Ovary (tissue), 10 donors: ENCODE results near the gene WASL. TPM values are rescaled to one million over a fixed set of nuclear protein-coding genes. Genes with fewer than 3 reads are reported as not detected.

ENCODE experiments used
- DNase-seq, 5 donors: peaks; one replicate each; pipeline ENCODE4 v3.0.0-alpha.2; 2019 to 2020
- H3K27ac ChIP-seq, 2 donors: fragments of 200-600 bp; one replicate each; pipeline versions ENCODE4 v1.5.1 to v1.8.0; 2019 to 2022
- H3K27me3 ChIP-seq: fragments of 200-600 bp; one replicate; pipeline ENCODE4 v1.8.0; 2022
- H3K36me3 ChIP-seq: fragments of 200-600 bp; sonication (generic); one replicate; pipeline ENCODE4 v1.5.1; 2019
- H3K4me1 ChIP-seq: one replicate; pipeline ENCODE4 v1.8.1; 2013; ENCODE audit warnings: mild to moderate bottlenecking, moderate library complexity; ENCODE audit not compliant: insufficient read depth
- H3K4me3 ChIP-seq: fragments of 200-600 bp; sonication (generic); one replicate; pipeline ENCODE4 v1.5.1; 2017
- H3K9me3 ChIP-seq, 2 donors: fragments of 200-600 bp in 1 of 2; sonication (generic) in 1 of 2; one replicate each; pipeline versions ENCODE4 v1.5.1 to v1.8.1; 2013 to 2019; ENCODE audit warnings: mild to moderate bottlenecking in 1 of 2, moderate library complexity in 1 of 2
- EP300 ChIP-seq: sonication (generic); formaldehyde crosslinking; IDR thresholded peaks from one replicate; pipeline ENCODE4 v1.6.1; 2017; ENCODE audit warnings: antibody characterized with exemption
- POLR2A ChIP-seq: fragments of 450-650 bp; IDR thresholded peaks from one replicate; pipeline ENCODE4 v1.6.1; 2017; ENCODE audit warnings: antibody characterized with exemption, mild to moderate bottlenecking, moderate library complexity
- WGBS, 3 donors: extraction: QIAGEN DNeasy Blood & Tissue Kit in 1 of 3; methylation state at CpG; one replicate each; pipeline versions ENCODE4 v1.1.5 to v1.1.7; 2013 to 2017; 5-methylcytosine and 5-hydroxymethylcytosine counted together
- intact Hi-C, 4 donors: fragments of 100-400 bp; cut with DNase I; formaldehyde crosslinking; loops; one replicate each; pipeline versions ENCODE4 v1.11.0 to v1.15.1; 2022 to 2023
- long read RNA-seq, 3 donors: library from polyadenylated mRNA in 2 of 3; unstranded in 2 of 3; transcript quantifications; one replicate each; pipeline ENCODE4 v2.0.0 and lab custom pipeline, GENCODE V29; 2021 to 2026
- polyA plus RNA-seq, 2 donors: library from polyadenylated mRNA; stranded (reverse); fragments of 200-250 nt in 1 of 2; fragments of 350-450 nt in 1 of 2; fragmentation: Illumina TruSeq in 1 of 2; extraction: RNeasy Lipid Tissue Mini Kit (QIAGEN cat#74804) in 1 of 2; gene quantifications; one replicate each; pipeline ENCODE4 v1.2.3, GENCODE V29; 2013 to 2014
- total RNA-seq, 7 donors: library from RNA; depleted of rRNA in 2 of 7; stranded (reverse); fragments of >200 nt in 2 of 7; fragmentation: NEBNext Ultra II Directional in 3 of 7; extraction: Animal tissue kit (Norgen Biotek cat#: 25700) in 3 of 7; gene quantifications; one replicate each; pipeline versions ENCODE4 v1.1.0 to v1.2.4, GENCODE V29; 2016 to 2023
- TF ChIP-seq, protein P1 (sequence below), 3 donors: fragments of 450-650 bp in 2 of 3; fragments of 200-600 bp in 1 of 3; IDR thresholded peaks; one replicate each; pipeline versions ENCODE4 v1.5.1 to v1.8.0; 2016 to 2022; ENCODE audit warnings: antibody characterized with exemption in 3 of 3, mild to moderate bottlenecking in 1 of 3
- donor health status: DM: no; HTN: no; CAD: no; lungs with moderate emphysema.
- donor health status: DM: no; HTN: no; CAD: no.
- donor health status: Bipolar disorder and iron deficiency.
- donor health status: DM: yes; HTN: yes; CAD: no.
- donor health status: DM: no; HTN: no; CAD: no.
- donor health status: DM: yes; HTN: yes; CAD: no.

WASL gene
- 10 to 100 TPM; 36.8 to 71.5 (median 50.8) TPM for total RNA-seq
- polyA plus RNA-seq: 10 to 100 TPM; 29.1 to 43.5 TPM
- long read RNA-seq, donor 1, full-length matches to known transcripts: 1 of 46 reads
- long read RNA-seq, donor 1, partial matches to known transcripts: 45 of 46 reads
- long read RNA-seq, donor 1, other reads (novel, unspliced or antisense): 0 of 46 reads
- long read RNA-seq, donor 2, full-length matches to known transcripts: 2 of 13 reads
- long read RNA-seq, donor 2, partial matches to known transcripts: 11 of 13 reads
- long read RNA-seq, donor 2, other reads (novel, unspliced or antisense): 0 of 13 reads
- long read RNA-seq, donor 3, full-length matches to known transcripts: 108 of 137 reads
- long read RNA-seq, donor 3, partial matches to known transcripts: 28 of 137 reads
- long read RNA-seq, donor 3, other reads (novel, unspliced or antisense): 1 of 137 reads

DNA sequence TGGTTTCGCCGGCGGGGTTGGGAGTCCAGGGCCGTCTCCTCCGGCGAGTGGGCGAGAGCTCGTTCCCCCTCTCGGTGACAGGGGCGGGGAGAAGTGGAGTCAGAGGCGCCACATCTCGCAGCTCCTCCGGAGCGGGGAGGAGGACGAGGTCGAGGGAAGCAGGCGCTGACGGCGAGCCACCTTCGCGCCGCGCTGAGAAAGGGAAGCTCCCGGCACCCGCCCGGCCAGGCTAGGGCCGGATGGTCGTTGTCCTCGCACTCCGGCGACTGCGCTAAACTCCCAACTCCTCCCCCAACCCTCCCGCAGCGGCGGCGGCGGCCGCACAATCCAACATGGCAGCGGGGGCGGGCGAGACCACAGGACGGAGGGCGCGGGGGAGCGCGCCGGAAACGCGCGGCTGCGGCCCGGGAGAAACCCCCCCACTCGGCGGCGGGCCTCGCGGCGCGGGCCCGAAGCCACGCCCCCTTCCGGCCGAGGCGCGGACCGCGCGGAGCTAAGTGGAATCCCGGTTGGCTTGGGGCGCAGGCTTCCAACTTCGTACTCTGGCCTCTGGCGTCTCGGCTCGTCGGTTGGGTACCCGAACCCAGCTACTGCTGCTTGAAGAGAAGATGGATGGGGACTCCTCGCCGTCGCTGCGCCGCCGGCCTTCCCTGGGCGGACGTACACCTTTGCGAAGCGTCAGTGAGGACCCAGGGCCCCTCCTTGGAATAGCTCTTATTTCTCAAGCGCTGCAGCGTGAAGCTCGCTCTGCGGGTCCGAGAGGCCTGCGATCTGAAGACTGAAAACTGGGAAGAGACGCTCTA lies at the start of gene WASL:
Gene WASL (minus strand): TSS at position 270 of the 803 bp plus-strand sequence. CDS start 269 bp downstream, at position 1.
- 0% methylated on average over 50 to 92 of the region's 93 CpGs for WGBS, 3 donors

DNA sequence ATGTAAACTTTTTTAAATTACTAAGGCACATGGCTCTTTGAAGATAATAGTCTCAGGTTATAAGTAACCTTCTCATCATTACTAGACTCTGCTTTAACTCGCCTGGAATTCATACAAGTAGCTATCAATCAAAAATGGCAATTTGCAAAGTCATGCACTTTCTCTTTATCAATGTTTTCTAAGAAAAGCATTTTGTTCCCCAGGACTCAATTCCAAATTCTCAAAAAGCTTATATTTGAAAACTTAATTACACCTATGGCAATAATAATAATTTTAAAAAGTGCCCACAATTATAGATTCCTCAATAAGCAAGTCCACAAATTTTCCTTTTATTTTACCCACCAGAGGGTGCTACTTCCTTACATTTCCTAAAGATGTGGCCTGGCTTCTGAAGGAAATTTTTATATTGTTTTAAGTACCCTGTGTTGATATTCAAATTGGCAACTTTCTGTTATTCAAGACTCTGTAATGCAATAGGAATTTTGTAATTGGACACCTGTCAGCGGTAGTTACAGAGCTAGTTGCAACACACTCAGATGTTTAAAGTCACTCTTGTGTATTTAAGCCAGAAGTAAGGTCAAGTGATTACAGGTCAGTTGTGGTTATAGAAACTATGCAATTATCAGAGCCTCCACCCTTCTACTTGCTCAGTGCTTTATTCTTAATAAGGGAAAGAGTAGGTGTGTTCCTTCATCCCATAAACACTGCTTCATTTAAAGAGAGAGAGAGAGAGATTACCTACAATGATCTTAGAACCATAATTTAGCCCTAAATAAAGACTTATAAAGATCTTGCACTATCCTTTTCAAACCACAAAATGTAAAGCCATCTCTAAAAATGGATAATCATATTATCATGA lies 49.1 kb upstream of the WASL start:
- Histone ChIP-seq H3K36me3 (no peaks in the 10 kb centered on the region), H3K27ac (no peak overlapping the region), H3K9me3 (no peaks in the 10 kb centered on the region), H3K4me3 (no peak overlapping the region), H3K4me1 (no peaks in the 10 kb centered on the region), H3K27me3 (no peaks in the 10 kb centered on the region)
- 44 to 49% (median 45%) methylated on average over 2 of the region's 2 CpGs for WGBS, 3 donors
- intact Hi-C loops: loop anchor here in 2 of 4 donors (5.0 to 10.0 kb wide), 3 partner anchors 53 to 69 kb away; partner anchors contain the start of gene WASL (in 1 of the 2)
- DNase-seq: no peak
- TF ChIP-seq POLR2A: no peak
- TF ChIP-seq, protein P1, sequence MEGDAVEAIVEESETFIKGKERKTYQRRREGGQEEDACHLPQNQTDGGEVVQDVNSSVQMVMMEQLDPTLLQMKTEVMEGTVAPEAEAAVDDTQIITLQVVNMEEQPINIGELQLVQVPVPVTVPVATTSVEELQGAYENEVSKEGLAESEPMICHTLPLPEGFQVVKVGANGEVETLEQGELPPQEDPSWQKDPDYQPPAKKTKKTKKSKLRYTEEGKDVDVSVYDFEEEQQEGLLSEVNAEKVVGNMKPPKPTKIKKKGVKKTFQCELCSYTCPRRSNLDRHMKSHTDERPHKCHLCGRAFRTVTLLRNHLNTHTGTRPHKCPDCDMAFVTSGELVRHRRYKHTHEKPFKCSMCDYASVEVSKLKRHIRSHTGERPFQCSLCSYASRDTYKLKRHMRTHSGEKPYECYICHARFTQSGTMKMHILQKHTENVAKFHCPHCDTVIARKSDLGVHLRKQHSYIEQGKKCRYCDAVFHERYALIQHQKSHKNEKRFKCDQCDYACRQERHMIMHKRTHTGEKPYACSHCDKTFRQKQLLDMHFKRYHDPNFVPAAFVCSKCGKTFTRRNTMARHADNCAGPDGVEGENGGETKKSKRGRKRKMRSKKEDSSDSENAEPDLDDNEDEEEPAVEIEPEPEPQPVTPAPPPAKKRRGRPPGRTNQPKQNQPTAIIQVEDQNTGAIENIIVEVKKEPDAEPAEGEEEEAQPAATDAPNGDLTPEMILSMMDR (IDR thresholded peaks at IDR 0.05): peak in 2 of 3 donors; percentile 43 to 48

More for the DNA sequence above, at the start of gene WASL:
- Histone ChIP-seq H3K4me3 (peak within 1 kb of the TSS; percentile 96), H3K36me3 (no peaks in the 10 kb centered on the region), H3K27me3 (no peaks in the 10 kb centered on the region), H3K4me1 (peaks cover 4% of the 10 kb centered on the region), H3K9me3 (no peaks in the 10 kb centered on the region), H3K27ac (peak within 1 kb of the TSS; percentile 92 to 98)
- intact Hi-C loops: loop anchor here in 1 of 4 donors (10.0 kb wide), 2 partner anchors 46 to 54 kb away; no protein-coding TSS in a partner anchor
- peak; percentile 88 for TF ChIP-seq POLR2A
- no peak for TF ChIP-seq EP300
- TF ChIP-seq, protein P1 (IDR thresholded peaks at IDR 0.05): peak in 2 of 3 donors; percentile 19 to 22
- DNase-seq: peak; percentile 91 to 96 (median 95)

DNA sequence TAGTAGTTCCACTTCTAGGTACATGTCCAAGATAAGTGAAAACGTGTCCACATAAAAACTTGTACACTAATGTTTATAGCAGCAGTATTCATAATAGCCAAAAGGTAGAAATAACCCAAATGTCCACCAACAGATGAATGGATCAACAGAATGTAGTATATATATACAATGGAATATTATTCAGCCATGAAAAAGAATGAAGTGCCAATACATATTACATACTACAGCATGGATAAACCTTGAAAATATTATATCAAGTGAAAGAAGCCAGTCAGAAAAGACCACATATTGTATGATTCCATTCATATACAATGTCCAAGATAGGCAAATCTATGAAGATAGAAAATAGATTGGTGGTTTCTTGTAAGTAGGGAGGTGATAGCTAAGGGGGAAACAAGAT lies 47.8 kb upstream of the WASL start:
- H3K27me3 ChIP-seq: no peaks in the 10 kb centered on the region
- H3K27ac ChIP-seq: no peak overlapping the region
- H3K36me3 ChIP-seq: no peaks in the 10 kb centered on the region
- 81 to 88% (median 81%) methylated on average over 1 of the region's 1 CpG for WGBS, 3 donors
- no peak for TF ChIP-seq POLR2A
- TF ChIP-seq, protein P1 (IDR thresholded peaks at IDR 0.05): no peak
- TF ChIP-seq EP300: no peak
- no peaks in the 10 kb centered on the region for H3K4me1 ChIP-seq
- H3K4me3 ChIP-seq: no peak overlapping the region
- DNase-seq: no peak
- no peaks in the 10 kb centered on the region for H3K9me3 ChIP-seq
- intact Hi-C loops: loop anchor here in 2 of 4 donors (5.0 to 10.0 kb wide), 3 partner anchors 52 to 71 kb away; partner anchors contain the start of gene WASL (in 1 of the 2)
